OCI-LY1 (cell line): ENCODE results near the gene BICRAL.
"Not testable (repeated sequence)": the region's sequence is repeated elsewhere in the genome, so short reads cannot be mapped to it uniquely, and the experiment has no call there.

Experiments
- H2AFZ ChIP-seq: fragments of 200-600 bp; sonication (generic), shearing (Covaris generic); 2 replicates; pipeline ENCODE4 v1.6.0; 2014; ENCODE audit warnings: antibody characterized with exemption, mild to moderate bottlenecking, low read length
- H3F3A ChIP-seq: fragments of 200-600 bp; sonication (generic), shearing (Covaris generic); 2 replicates; pipeline ENCODE4 v1.6.0; 2014; ENCODE audit warnings: mild to moderate bottlenecking, antibody characterized with exemption, low read length, moderate library complexity; ENCODE audit not compliant: insufficient read depth
- H3K27ac ChIP-seq: fragments of 200-600 bp; sonication (generic); 2 replicates; pipeline ENCODE4 v1.5.1; 2014; ENCODE audit warnings: low read length, mixed run types, mild to moderate bottlenecking, low read depth; ENCODE audit not compliant: poor library complexity, severe bottlenecking
- H3K27me3 ChIP-seq: fragments of 200-600 bp; sonication (generic); 2 replicates; pipeline ENCODE4 v1.6.0; 2014; ENCODE audit warnings: antibody characterized with exemption, mild to moderate bottlenecking, low read length, moderate library complexity; ENCODE audit not compliant: insufficient read depth
- H3K36me3 ChIP-seq: fragments of 200-600 bp; sonication (generic); 2 replicates; pipeline ENCODE4 v1.6.1; 2014; ENCODE audit warnings: mild to moderate bottlenecking, antibody characterized with exemption, low read length, moderate library complexity, mixed read lengths; ENCODE audit not compliant: insufficient read depth
- H3K4me1 ChIP-seq: fragments of 200-600 bp; sonication (generic); 2 replicates; pipeline ENCODE4 v1.5.1; 2014; ENCODE audit warnings: mild to moderate bottlenecking, low read length, moderate library complexity; ENCODE audit not compliant: insufficient read depth, severe bottlenecking
- H3K4me2 ChIP-seq: fragments of 200-600 bp; sonication (generic), shearing (Covaris generic); 2 replicates; pipeline ENCODE4 v1.6.1; 2014; ENCODE audit warnings: low read length
- H3K4me3 ChIP-seq: fragments of 200-600 bp; sonication (generic); 2 replicates; pipeline ENCODE4 v1.5.1; 2014; ENCODE audit warnings: low read length, low read depth, mild to moderate bottlenecking, mixed read lengths; ENCODE audit not compliant: poor library complexity, severe bottlenecking
- H3K79me2 ChIP-seq: fragments of 200-600 bp; shearing (Covaris generic); 2 replicates; pipeline ENCODE4 v1.6.1; 2016; ENCODE audit warnings: mixed run types, low read length, mixed read lengths; ENCODE audit not compliant: insufficient read depth
- H3K9ac ChIP-seq: fragments of 200-600 bp; sonication (generic), shearing (Covaris generic); 2 replicates; pipeline ENCODE4 v1.6.1; 2014; ENCODE audit warnings: mild to moderate bottlenecking, low read length, mixed read lengths
- H3K9me2 ChIP-seq: fragments of 200-600 bp; sonication (generic), shearing (Covaris generic); 2 replicates; pipeline ENCODE4 v1.6.1; 2014; ENCODE audit warnings: low read depth, mild to moderate bottlenecking, low read length, mixed read lengths
- H3K9me3 ChIP-seq: fragments of 200-600 bp; shearing (Covaris generic); 2 replicates; pipeline ENCODE4 v1.6.1; 2014; ENCODE audit warnings: low read length, mixed read lengths
- H4K20me1 ChIP-seq: fragments of 200-600 bp; sonication (generic), shearing (Covaris generic); 2 replicates; pipeline ENCODE4 v1.6.0; 2016; ENCODE audit warnings: mild to moderate bottlenecking, low read length; ENCODE audit not compliant: insufficient read depth
- CTCF ChIP-seq: fragments of 200-600 bp; sonication (generic), shearing (Covaris generic); IDR thresholded peaks from 2 replicates; pipeline ENCODE4 v1.5.1; 2017; ENCODE audit warnings: mild to moderate bottlenecking, antibody characterized with exemption, low read length, moderate library complexity, mixed read lengths
- EZH2 ChIP-seq: fragments of 200-600 bp; sonication (generic), shearing (Covaris generic); IDR thresholded peaks from 2 replicates; pipeline ENCODE4 v1.8.0; 2017; ENCODE audit warnings: borderline replicate concordance, mixed run types, mild to moderate bottlenecking, antibody characterized with exemption, low read length, moderate library complexity, mixed read lengths

The BICRAL gene

GRCh38 chr6:42813074-42813645 is 31.3 kb downstream of the BICRAL start:
- Histone ChIP-seq H3K4me1 (no peaks in the 10 kb centered on the region), H4K20me1 (no peaks in the 10 kb centered on the region), H3K9me3 (no peaks in the 10 kb centered on the region), H3F3A (no peaks in the 10 kb centered on the region), H2AFZ (no peak overlapping the region), H3K27me3 (no peaks in the 10 kb centered on the region), H3K27ac (no peak overlapping the region), H3K79me2 (no peaks in the 10 kb centered on the region; the same call in 1 of the 2 replicates), H3K4me3 (no peak overlapping the region), H3K36me3 (peaks cover 21% of the 10 kb centered on the region), H3K9me2 (no peaks in the 10 kb centered on the region), H3K9ac (no peak overlapping the region), H3K4me2 (no peak overlapping the region)
- TF ChIP-seq EZH2 (no peak), CTCF (no peak)

- H3K9ac ChIP-seq = no peak overlapping the region
- H3K36me3 ChIP-seq = peaks cover 15% of the 10 kb centered on the region
- H3K4me2 ChIP-seq = no peak overlapping the region
- H3K4me3 ChIP-seq = no peak overlapping the region
- no peaks in the 10 kb centered on the region for H3F3A ChIP-seq
- H3K27me3 ChIP-seq = no peaks in the 10 kb centered on the region
- H3K4me1 ChIP-seq = no peaks in the 10 kb centered on the region
- no peak overlapping the region for H2AFZ ChIP-seq
- H3K9me3 ChIP-seq = no peaks in the 10 kb centered on the region
- no peak for TF ChIP-seq CTCF
- TF ChIP-seq EZH2 = no peak
- H3K9me2 ChIP-seq = no peaks in the 10 kb centered on the region
- no peak overlapping the region for H3K27ac ChIP-seq
- no peaks in the 10 kb centered on the region; the same call in 1 of the 2 replicates for H3K79me2 ChIP-seq
- H4K20me1 ChIP-seq = no peaks in the 10 kb centered on the region
Measured at GRCh38 chr6:42813906-42814444, 32.1 kb downstream of the BICRAL start.

GRCh38 chr6:42815726-42816125 is 33.9 kb downstream of the BICRAL start:
- not testable (repeated sequence) for H3K9me3 ChIP-seq, H3K9me2 ChIP-seq, H3K36me3 ChIP-seq, H3K27ac ChIP-seq, H2AFZ ChIP-seq, H3K79me2 ChIP-seq, H4K20me1 ChIP-seq, H3K4me3 ChIP-seq, H3K4me2 ChIP-seq, H3F3A ChIP-seq, H3K9ac ChIP-seq, H3K27me3 ChIP-seq
- peaks cover 13% of the 10 kb centered on the region for H3K4me1 ChIP-seq

- Histone ChIP-seq H3K9ac (no peak overlapping the region), H2AFZ (no peak overlapping the region), H3K4me2 (no peak overlapping the region), H3K9me2 (no peaks in the 10 kb centered on the region), H3K4me3 (no peak overlapping the region), H3K36me3 (peaks cover 14% of the 10 kb centered on the region), H3K79me2 (no peaks in the 10 kb centered on the region; the same call in 1 of the 2 replicates), H3K9me3 (no peaks in the 10 kb centered on the region), H3F3A (no peaks in the 10 kb centered on the region), H3K27ac (no peak overlapping the region), H3K4me1 (peaks cover 27% of the 10 kb centered on the region), H3K27me3 (no peaks in the 10 kb centered on the region), H4K20me1 (no peaks in the 10 kb centered on the region)
- TF ChIP-seq EZH2 (no peak), CTCF (no peak)
Measured at GRCh38 chr6:42817907-42818306, 36.1 kb downstream of the BICRAL start.
